WI38 (cell line): Measurements from ENCODE around the gene BICC1.

Experiments
- H3K4me3 ChIP-seq: 2 replicates; pipeline ENCODE4 v1.5.1; 2011; ENCODE audit warnings: low read depth, mild to moderate bottlenecking, control low read depth, low read length
- TF ChIP-seq, protein P1 (sequence below): IDR thresholded peaks from 2 replicates; pipeline ENCODE4 v1.5.1; 2012; ENCODE audit warnings: low read depth, mild to moderate bottlenecking, control low read depth, low read length

Gene BICC1

GRCh38 chr10:58554316-58554715, 41.6 kb downstream of the BICC1 start:
- TF ChIP-seq, protein P1, sequence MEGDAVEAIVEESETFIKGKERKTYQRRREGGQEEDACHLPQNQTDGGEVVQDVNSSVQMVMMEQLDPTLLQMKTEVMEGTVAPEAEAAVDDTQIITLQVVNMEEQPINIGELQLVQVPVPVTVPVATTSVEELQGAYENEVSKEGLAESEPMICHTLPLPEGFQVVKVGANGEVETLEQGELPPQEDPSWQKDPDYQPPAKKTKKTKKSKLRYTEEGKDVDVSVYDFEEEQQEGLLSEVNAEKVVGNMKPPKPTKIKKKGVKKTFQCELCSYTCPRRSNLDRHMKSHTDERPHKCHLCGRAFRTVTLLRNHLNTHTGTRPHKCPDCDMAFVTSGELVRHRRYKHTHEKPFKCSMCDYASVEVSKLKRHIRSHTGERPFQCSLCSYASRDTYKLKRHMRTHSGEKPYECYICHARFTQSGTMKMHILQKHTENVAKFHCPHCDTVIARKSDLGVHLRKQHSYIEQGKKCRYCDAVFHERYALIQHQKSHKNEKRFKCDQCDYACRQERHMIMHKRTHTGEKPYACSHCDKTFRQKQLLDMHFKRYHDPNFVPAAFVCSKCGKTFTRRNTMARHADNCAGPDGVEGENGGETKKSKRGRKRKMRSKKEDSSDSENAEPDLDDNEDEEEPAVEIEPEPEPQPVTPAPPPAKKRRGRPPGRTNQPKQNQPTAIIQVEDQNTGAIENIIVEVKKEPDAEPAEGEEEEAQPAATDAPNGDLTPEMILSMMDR = no peak
- H3K4me3 ChIP-seq = no peak overlapping the region

DNA sequence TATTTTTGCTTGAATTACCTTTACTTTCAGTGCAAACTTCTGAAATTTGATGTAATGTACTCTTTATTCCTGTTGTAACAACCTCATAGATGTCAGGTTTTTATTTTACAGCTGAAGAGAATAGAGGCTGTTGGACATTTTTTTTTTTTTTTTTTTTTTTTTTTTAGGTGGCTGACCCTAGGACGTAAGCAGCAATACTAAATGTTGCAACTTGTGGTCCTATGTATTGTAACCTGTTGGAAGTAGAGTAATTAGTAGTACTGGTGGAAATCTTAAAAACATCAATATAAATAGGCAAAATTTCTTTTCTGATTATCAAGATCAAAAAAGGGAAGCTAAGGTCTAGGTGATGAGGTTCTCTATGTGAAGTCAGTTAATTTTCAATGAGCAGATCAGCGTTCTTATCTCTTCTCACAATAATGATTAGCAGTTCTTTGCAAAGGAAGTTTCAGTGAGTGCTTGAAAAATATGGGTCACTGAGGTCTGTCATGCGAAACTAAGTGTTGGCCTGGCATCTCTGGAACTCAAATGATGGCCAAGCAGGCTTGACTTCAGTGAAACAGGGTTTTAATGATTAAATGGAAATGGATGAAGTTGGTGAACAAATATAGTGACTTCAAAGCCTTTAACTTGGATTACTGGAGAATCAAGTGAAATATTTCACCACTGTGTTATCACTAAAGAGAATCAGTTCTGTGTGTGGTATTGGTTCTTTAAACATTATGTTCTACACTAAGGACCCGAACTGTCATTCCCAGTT, 42.7 kb downstream of the BICC1 start:
- no peak overlapping the region for H3K4me3 ChIP-seq
- TF ChIP-seq, protein P1 = no peak

DNA sequence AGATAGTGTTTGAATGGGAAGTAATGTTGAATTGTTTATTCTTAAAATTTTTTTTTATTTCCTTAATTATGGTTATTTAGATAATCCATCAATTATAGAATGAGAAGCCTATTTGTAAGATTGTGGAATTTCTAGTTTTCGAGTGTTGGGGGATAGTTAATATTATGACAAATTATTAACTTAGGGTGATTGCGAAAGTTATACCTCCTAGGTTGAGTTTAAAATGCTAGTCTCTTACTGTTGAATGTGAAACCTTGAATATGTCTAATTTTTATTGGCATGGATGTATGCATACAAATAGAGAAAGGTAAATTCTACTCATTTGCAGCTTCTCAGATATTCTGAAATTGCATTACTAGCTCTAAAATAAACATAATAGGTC, 43.2 kb downstream of the BICC1 start:
- TF ChIP-seq, protein P1 = no peak
- H3K4me3 ChIP-seq = no peak overlapping the region

- no peak overlapping the region for H3K4me3 ChIP-seq
- TF ChIP-seq, protein P1 = no peak
Measured at GRCh38 chr10:58556516-58557165, 44.0 kb downstream of the BICC1 start.

- H3K4me3 ChIP-seq = no peak overlapping the region
- TF ChIP-seq, protein P1 = no peak
Measured at GRCh38 chr10:58557714-58558113, 45.0 kb downstream of the BICC1 start.

DNA sequence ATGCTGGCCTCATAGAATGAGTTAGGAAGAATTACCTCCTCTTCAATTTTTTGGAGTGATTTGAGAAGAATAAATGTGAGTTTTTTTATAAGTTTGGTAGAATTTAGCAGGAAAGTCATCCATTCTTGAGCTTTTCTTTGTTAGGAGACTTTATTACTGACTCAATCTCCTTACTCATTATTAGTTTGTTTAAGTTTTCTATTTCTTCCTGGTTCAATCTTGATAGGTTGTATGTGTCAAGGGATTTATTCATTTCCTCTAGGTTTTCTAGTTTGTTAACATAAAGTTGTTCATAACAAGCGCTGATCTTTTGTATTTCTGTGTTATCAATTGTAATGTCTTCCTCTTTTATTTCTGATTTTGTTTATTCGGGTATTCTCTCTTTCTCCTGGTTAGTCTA, 47.4 kb downstream of the BICC1 start:
- TF ChIP-seq, protein P1 = no peak
- no peak overlapping the region for H3K4me3 ChIP-seq

GRCh38 chr10:58565271-58565670, 52.6 kb downstream of the BICC1 start:
- H3K4me3 ChIP-seq = no peak overlapping the region
- TF ChIP-seq, protein P1 = no peak
